Endothelial cell of umbilical vein (primary cell): ENCODE results near the gene BLTP2. TPM values are rescaled to one million over a fixed set of nuclear protein-coding genes. Genes with fewer than 3 reads are reported as not detected.

Source experiments
- BruUV-seq: library from RNA; stranded (reverse); fragments of 400-500 nt; replicated peaks from 2 replicates; lab custom pipeline; 2021; lab: Mats Ljungman, UMichigan
- CTCF ChIA-PET: fragments of 300-600, 350-600 bp; sonication (Branson Sonifier 250); formaldehyde crosslinking; loops from one replicate; lab custom pipeline; 2021; ENCODE audit warnings: antibody characterized with exemption, inconsistent platforms; lab: Charles Lee
- POLR2A ChIA-PET: fragments of 300-600, 350-600 bp; sonication (Branson Sonifier 250); formaldehyde crosslinking; loops from one replicate; lab custom pipeline; 2021; ENCODE audit warnings: antibody characterized with exemption, inconsistent platforms; lab: Charles Lee
- DNase-seq: peaks from one replicate; pipeline ENCODE4 v3.0.0-alpha.2; 2011; ENCODE audit warnings: low read depth, low spot score
- FAIRE-seq: peaks from 2 replicates; lab custom pipeline; 2011; peaks lifted over from hg19 to GRCh38; lab: Jason Lieb, UNC
- H2AFZ ChIP-seq: 2 replicates; pipeline ENCODE4 v1.6.0; 2012; ENCODE audit warnings: low read depth, low read length, control low read depth, inconsistent platforms
- H3K27ac ChIP-seq: 2 replicates; pipeline ENCODE4 v1.5.1; 2011; ENCODE audit warnings: low read depth, mild to moderate bottlenecking, control low read depth, low read length, moderate library complexity; ENCODE audit not compliant: insufficient read depth
- H3K27me3 ChIP-seq, 2 experiments: 2 replicates each; pipeline versions ENCODE4 v1.6.0 to v1.6.1; 2011; ENCODE audit warnings: low read length in 2 of 2, mixed read lengths in 1 of 2; ENCODE audit not compliant: control insufficient read depth in 2 of 2, insufficient read depth in 2 of 2
- H3K36me3 ChIP-seq, 2 experiments: 2 replicates in 1 of 2; 3 replicates in 1 of 2; pipeline ENCODE4 v1.5.1; 2011; ENCODE audit warnings: low read length in 2 of 2, mild to moderate bottlenecking in 1 of 2, moderate library complexity in 1 of 2; ENCODE audit not compliant: control insufficient read depth in 2 of 2, insufficient read depth in 2 of 2; ENCODE audit errors: extremely low read depth in 1 of 2
- H3K4me1 ChIP-seq: 3 replicates; pipeline ENCODE4 v1.5.1; 2011; ENCODE audit warnings: mild to moderate bottlenecking, low read length; ENCODE audit not compliant: control insufficient read depth, insufficient read depth; ENCODE audit errors: extremely low read depth
- H3K4me2 ChIP-seq: 2 replicates; pipeline ENCODE4 v1.6.1; 2011; ENCODE audit warnings: low read length, control low read depth, mixed read lengths; ENCODE audit not compliant: insufficient read depth
- H3K4me3 ChIP-seq, 3 experiments: fragments of 200-600 bp in 1 of 3; sonication (generic), shearing (Covaris generic) in 1 of 3; replicated peaks in 1 of 3; 2 replicates each; pipeline ENCODE4 v1.5.1; 2011 to 2016; ENCODE audit warnings: control low read depth in 3 of 3, low read length in 3 of 3, mild to moderate bottlenecking in 2 of 3, inconsistent platforms in 1 of 3, low read depth in 1 of 3, moderate library complexity in 1 of 3; ENCODE audit not compliant: insufficient read depth in 1 of 3
- H3K79me2 ChIP-seq: 2 replicates; pipeline ENCODE4 v1.6.0; 2012; ENCODE audit warnings: low read length, inconsistent platforms; ENCODE audit not compliant: control insufficient read depth, insufficient read depth
- H3K9ac ChIP-seq: replicated peaks from 2 replicates; pipeline ENCODE3; 2011; ENCODE audit warnings: low read length, control low read depth; ENCODE audit not compliant: insufficient read depth; ENCODE audit errors: extremely low read depth
- H3K9me1 ChIP-seq: replicated peaks from 3 replicates; pipeline ENCODE4 v1.6.0; 2011; ENCODE audit warnings: mild to moderate bottlenecking, low read length; ENCODE audit not compliant: control insufficient read depth, insufficient read depth; ENCODE audit errors: extremely low read depth
- H3K9me3 ChIP-seq: replicated peaks from 2 replicates; pipeline ENCODE4 v1.5.1; 2012; ENCODE audit warnings: low read length, inconsistent platforms; ENCODE audit not compliant: control insufficient read depth, insufficient read depth
- H4K20me1 ChIP-seq: replicated peaks from 2 replicates; pipeline ENCODE3; 2011; ENCODE audit warnings: mild to moderate bottlenecking, low read length; ENCODE audit not compliant: control insufficient read depth, insufficient read depth; ENCODE audit errors: extremely low read depth
- EZH2 ChIP-seq: IDR thresholded peaks from 2 replicates; pipeline ENCODE4 v1.6.1; 2012; ENCODE audit warnings: borderline replicate concordance, low read depth, mild to moderate bottlenecking, moderate library complexity, low read length, inconsistent platforms; ENCODE audit not compliant: severe bottlenecking
- FOS ChIP-seq: IDR thresholded peaks from 2 replicates; pipeline ENCODE4 v1.6.1; 2011; ENCODE audit warnings: mild to moderate bottlenecking, low read length, moderate library complexity, borderline replicate concordance; ENCODE audit not compliant: insufficient read depth
- GATA2 ChIP-seq: IDR thresholded peaks from 2 replicates; pipeline ENCODE4 v1.7.0; 2011; ENCODE audit warnings: low read depth, mild to moderate bottlenecking, moderate library complexity, mixed read lengths, low read length; ENCODE audit not compliant: insufficient read length, insufficient read depth
- JUN ChIP-seq: IDR thresholded peaks from 2 replicates; pipeline ENCODE4 v1.6.1; 2011; ENCODE audit warnings: borderline replicate concordance, low read depth; ENCODE audit not compliant: insufficient read length, insufficient read depth
- MYC ChIP-seq: IDR thresholded peaks from one replicate; pipeline ENCODE4 v1.6.1; 2011; ENCODE audit warnings: mild to moderate bottlenecking, low read depth, low read length
- POLR2A ChIP-seq: IDR thresholded peaks from 2 replicates; pipeline ENCODE4 v1.6.1; 2012; ENCODE audit warnings: low read depth, mild to moderate bottlenecking, control low read depth, low read length
- POLR2AphosphoS5 ChIP-seq: IDR thresholded peaks from 2 replicates; pipeline ENCODE4 v1.6.1; 2012; ENCODE audit warnings: low read depth, mild to moderate bottlenecking, control low read depth, low read length, moderate library complexity; ENCODE audit not compliant: insufficient read depth
- dilution Hi-C: fragments of 300-500 bp; cut with MboI; formaldehyde crosslinking; loops from one replicate; pipeline ENCODE4 v1.15.0; 2019; ENCODE audit warnings: low sequenced_read_pairs; ENCODE audit not compliant: extremely low pct_ligation_motif_present
- intact Hi-C: fragments of 100-400 bp; cut with micrococcal nuclease; formaldehyde crosslinking; loops from one replicate; pipeline ENCODE4 v1.10.0; 2022
- polyA plus RNA-seq, 4 experiments: library from polyadenylated mRNA; depleted of rRNA in 3 of 4; stranded (reverse) in 3 of 4; unstranded in 1 of 4; fragments of >200 nt; gene quantifications; 2 replicates each; pipeline versions ENCODE4 v1.2.1 to v1.2.3, GENCODE V29; 2011 to 2012; ENCODE audit warnings: missing spikeins in 1 of 4
- total RNA-seq: library from RNA; stranded (reverse); gene quantifications from 2 replicates; pipeline ENCODE4 v1.2.3, GENCODE V29; 2021
- TF ChIP-seq, protein P1 (sequence below), 2 donors: IDR thresholded peaks; 1 replicate in 1 of 2; 2 replicates in 1 of 2; pipeline ENCODE4 v1.5.1; 2011; ENCODE audit warnings: low read length in 2 of 2, mild to moderate bottlenecking in 2 of 2, moderate library complexity in 2 of 2, control low read depth in 1 of 2, inconsistent platforms in 1 of 2, low read depth in 1 of 2; ENCODE audit not compliant: insufficient read depth in 1 of 2; ENCODE audit errors: extremely low read depth in 1 of 2
- TF ChIP-seq, protein P2 (sequence below): IDR thresholded peaks from 2 replicates; pipeline ENCODE4 v1.6.1; 2011; ENCODE audit not compliant: insufficient read depth, insufficient read length

Gene BLTP2
- total and polyA plus RNA-seq, 2 donors (not counting 3 experiments of a cell fraction or from before 2014, with no cell fraction given) = 91.4 to 164 TPM

DNA sequence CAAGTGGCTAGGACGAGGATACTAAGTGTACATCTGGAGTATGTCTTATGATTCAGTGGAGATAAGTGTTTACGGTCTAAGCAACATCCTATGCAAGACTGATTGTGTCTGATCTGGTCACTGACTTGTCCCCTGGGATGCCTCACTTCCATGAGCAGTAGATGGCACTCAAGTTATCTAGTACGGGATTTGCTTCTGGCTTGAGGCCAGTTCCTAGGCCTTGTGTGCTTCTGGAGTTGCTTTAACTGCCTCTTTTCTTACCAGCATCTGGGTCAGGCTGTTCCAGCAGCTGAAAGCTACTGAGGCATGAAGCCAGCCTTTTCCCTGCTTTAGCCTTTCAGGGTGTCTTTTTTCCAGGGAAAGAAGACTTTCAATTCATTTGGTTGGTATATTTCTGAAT lies 40.0 kb upstream of the BLTP2 start:
- Histone ChIP-seq H3K36me3 (peaks cover 44 to 66% of the 10 kb centered on the region in 2 experiments), H3K9me1 (no peaks in the 10 kb centered on the region), H3K79me2 (no peaks in the 10 kb centered on the region), H4K20me1 (no peaks in the 10 kb centered on the region), H3K9me3 (no peaks in the 10 kb centered on the region), H3K4me1 (no peaks in the 10 kb centered on the region), H3K27me3 (no peaks in the 10 kb centered on the region), H2AFZ (no peak overlapping the region), H3K4me2 (no peak overlapping the region), H3K27ac (no peak overlapping the region), H3K4me3 (no peak overlapping the region), H3K9ac (no peak overlapping the region)
- ChIA-PET CTCF (no interaction called here), POLR2A (no interaction called here)
- intact Hi-C loops = no loop called here
- BruUV-seq = no TSS peak
- TF ChIP-seq, protein P1, sequence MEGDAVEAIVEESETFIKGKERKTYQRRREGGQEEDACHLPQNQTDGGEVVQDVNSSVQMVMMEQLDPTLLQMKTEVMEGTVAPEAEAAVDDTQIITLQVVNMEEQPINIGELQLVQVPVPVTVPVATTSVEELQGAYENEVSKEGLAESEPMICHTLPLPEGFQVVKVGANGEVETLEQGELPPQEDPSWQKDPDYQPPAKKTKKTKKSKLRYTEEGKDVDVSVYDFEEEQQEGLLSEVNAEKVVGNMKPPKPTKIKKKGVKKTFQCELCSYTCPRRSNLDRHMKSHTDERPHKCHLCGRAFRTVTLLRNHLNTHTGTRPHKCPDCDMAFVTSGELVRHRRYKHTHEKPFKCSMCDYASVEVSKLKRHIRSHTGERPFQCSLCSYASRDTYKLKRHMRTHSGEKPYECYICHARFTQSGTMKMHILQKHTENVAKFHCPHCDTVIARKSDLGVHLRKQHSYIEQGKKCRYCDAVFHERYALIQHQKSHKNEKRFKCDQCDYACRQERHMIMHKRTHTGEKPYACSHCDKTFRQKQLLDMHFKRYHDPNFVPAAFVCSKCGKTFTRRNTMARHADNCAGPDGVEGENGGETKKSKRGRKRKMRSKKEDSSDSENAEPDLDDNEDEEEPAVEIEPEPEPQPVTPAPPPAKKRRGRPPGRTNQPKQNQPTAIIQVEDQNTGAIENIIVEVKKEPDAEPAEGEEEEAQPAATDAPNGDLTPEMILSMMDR (IDR thresholded peaks at IDR 0.05; ENCODE audit: extremely low read depth in 1 of 2, insufficient read depth in 1 of 2, low read depth in 1 of 2, low read length in 2 of 2) = no peak
- TF ChIP-seq, protein P2, sequence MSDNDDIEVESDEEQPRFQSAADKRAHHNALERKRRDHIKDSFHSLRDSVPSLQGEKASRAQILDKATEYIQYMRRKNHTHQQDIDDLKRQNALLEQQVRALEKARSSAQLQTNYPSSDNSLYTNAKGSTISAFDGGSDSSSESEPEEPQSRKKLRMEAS = no peak
- no peak for TF ChIP-seq JUN
- TF ChIP-seq GATA2 = no peak
- no peak for TF ChIP-seq EZH2
- no peak for TF ChIP-seq MYC
- TF ChIP-seq FOS = no peak
- TF ChIP-seq POLR2AphosphoS5 = no peak
- TF ChIP-seq POLR2A = no peak
- FAIRE-seq = no peak
- DNase-seq = no peak
- dilution Hi-C loops = no loop called here
